Keratinocyte (primary cell): ENCODE measurements around the gene SETD1B. TPM values are rescaled to one million over a fixed set of nuclear protein-coding genes. Genes with fewer than 3 reads are reported as not detected.

Experiments
- DNase-seq: peaks from one replicate; pipeline ENCODE4 v3.0.0-alpha.2; 2011; ENCODE audit warnings: low read depth, missing footprints, low spot score
- FAIRE-seq: peaks from 2 replicates; lab custom pipeline; 2011; peaks lifted over from hg19 to GRCh38; lab: Jason Lieb, UNC
- H2AFZ ChIP-seq: 2 replicates; pipeline ENCODE4 v1.6.0; 2012; ENCODE audit warnings: low read length, control low read depth, inconsistent platforms; ENCODE audit not compliant: control insufficient read depth
- H3K27ac ChIP-seq: 2 replicates; pipeline ENCODE4 v1.5.1; 2011; ENCODE audit warnings: low read length; ENCODE audit not compliant: control insufficient read depth, insufficient read depth
- H3K27me3 ChIP-seq: 3 replicates; pipeline ENCODE4 v1.6.0; 2011; ENCODE audit warnings: low read length; ENCODE audit not compliant: control insufficient read depth, insufficient read depth; ENCODE audit errors: extremely low read depth
- H3K36me3 ChIP-seq, 2 experiments: 2 replicates in 1 of 2; 3 replicates in 1 of 2; pipeline ENCODE4 v1.5.1; 2011; ENCODE audit warnings: low read length in 2 of 2, mild to moderate bottlenecking in 1 of 2; ENCODE audit not compliant: control insufficient read depth in 2 of 2, insufficient read depth in 2 of 2; ENCODE audit errors: extremely low read depth in 1 of 2
- H3K4me1 ChIP-seq: 3 replicates; pipeline ENCODE4 v1.5.1; 2011; ENCODE audit warnings: low read length; ENCODE audit not compliant: control insufficient read depth, insufficient read depth; ENCODE audit errors: extremely low read depth
- H3K4me2 ChIP-seq: 3 replicates; pipeline ENCODE4 v1.6.0; 2011; ENCODE audit warnings: low read depth, low read length; ENCODE audit not compliant: control insufficient read depth, insufficient read depth; ENCODE audit errors: extremely low read depth
- H3K4me3 ChIP-seq, 3 experiments: fragments of 200-600 bp in 1 of 3; sonication (generic) in 1 of 3; 2 replicates in 2 of 3; 3 replicates in 1 of 3; pipeline ENCODE4 v1.5.1; 2011 to 2016; ENCODE audit warnings: low read length in 3 of 3, mild to moderate bottlenecking in 3 of 3, control low read depth in 2 of 3, inconsistent platforms in 1 of 3, low read depth in 1 of 3, mixed read lengths in 1 of 3, mixed run types in 1 of 3, moderate library complexity in 1 of 3; ENCODE audit not compliant: control insufficient read depth in 2 of 3, insufficient read depth in 2 of 3; ENCODE audit errors: extremely low read depth in 1 of 3
- H3K79me2 ChIP-seq: 2 replicates; pipeline ENCODE4 v1.6.0; 2012; ENCODE audit warnings: low read length; ENCODE audit not compliant: control insufficient read depth, insufficient read depth
- H3K9ac ChIP-seq: 3 replicates; pipeline ENCODE4 v1.6.0; 2011; ENCODE audit warnings: low read length; ENCODE audit not compliant: control insufficient read depth, insufficient read depth; ENCODE audit errors: extremely low read depth
- H3K9me1 ChIP-seq: 3 replicates; pipeline ENCODE4 v1.6.0; 2011; ENCODE audit warnings: low read length; ENCODE audit not compliant: control insufficient read depth, insufficient read depth; ENCODE audit errors: extremely low read depth
- H3K9me3 ChIP-seq: 2 replicates; pipeline ENCODE4 v1.5.1; 2012; ENCODE audit warnings: low read depth, low read length; ENCODE audit not compliant: control insufficient read depth
- H4K20me1 ChIP-seq: 3 replicates; pipeline ENCODE4 v1.6.0; 2011; ENCODE audit warnings: low read length; ENCODE audit not compliant: control insufficient read depth, insufficient read depth; ENCODE audit errors: extremely low read depth
- CTCF ChIP-seq, 3 experiments: IDR thresholded peaks in 1 of 3; conservative IDR thresholded peaks in 1 of 3; optimal IDR thresholded peaks in 1 of 3; 2 replicates in 2 of 3; 3 replicates in 1 of 3; pipeline versions ENCODE3 to v1.5.1; 2011; ENCODE audit warnings: low read length in 3 of 3, mild to moderate bottlenecking in 3 of 3, moderate library complexity in 2 of 3, control low read depth in 1 of 3, inconsistent platforms in 1 of 3; ENCODE audit not compliant: insufficient read depth in 2 of 3; ENCODE audit errors: extremely low read depth in 1 of 3
- EZH2 ChIP-seq: IDR thresholded peaks from one replicate; pipeline ENCODE4 v1.6.1; 2012; ENCODE audit warnings: inconsistent platforms, mild to moderate bottlenecking, low read length, moderate library complexity
- dilution Hi-C: fragments of 300-500 bp; cut with MboI; formaldehyde crosslinking; loops from one replicate; pipeline ENCODE4 v1.7.0; 2020; ENCODE audit warnings: low sequenced_read_pairs; ENCODE audit not compliant: extremely low pct_ligation_motif_present
- polyA plus RNA-seq, 5 experiments: library from polyadenylated mRNA; depleted of rRNA in 3 of 5; stranded (reverse) in 3 of 5; stranded (forward) in 1 of 5; unstranded in 1 of 5; fragments of >200 nt; gene quantifications; 1 replicate in 1 of 5; 2 replicates in 3 of 5; 3 replicates in 1 of 5; pipeline versions ENCODE4 v1.2.1 to v1.2.3, GENCODE V29; 2011 to 2012; ENCODE audit warnings: missing spikeins in 2 of 5, low read depth in 1 of 5, low replicate concordance in 1 of 5

Gene SETD1B
- polyA plus RNA-seq, 1 donor (not counting 4 experiments of a cell fraction or from before 2014, with no cell fraction given): 0.72 TPM

- Histone ChIP-seq H3K9me1 (no peaks in the 10 kb centered on the region), H3K27me3 (no peaks in the 10 kb centered on the region), H3K79me2 (no peaks in the 10 kb centered on the region), H3K4me1 (peaks cover 3% of the 10 kb centered on the region), H3K27ac (no peak overlapping the region), H3K4me2 (no peak overlapping the region), H3K36me3 (peaks cover 0 to 2% of the 10 kb centered on the region in 2 experiments), H3K9me3 (no peaks in the 10 kb centered on the region), H4K20me1 (no peaks in the 10 kb centered on the region), H2AFZ (no peak overlapping the region), H3K4me3 (no peak overlapping the region), H3K9ac (no peak overlapping the region)
- FAIRE-seq: peak; percentile 41
- TF ChIP-seq EZH2 (no peak), CTCF (optimal IDR thresholded peaks at IDR 0.05 in 1 of 3, IDR thresholded peaks at IDR 0.05 in 1 of 3, conservative IDR thresholded peaks at IDR 0.05 in 1 of 3; ENCODE audit: extremely low read depth in 1 of 3, insufficient read depth in 2 of 3, low read length in 3 of 3) (peak; percentile 85 to 96 (median 95))
- peak; percentile 52 for DNase-seq
- dilution Hi-C loops: no loop called here
These were observed 30.6 kb upstream of the SETD1B start for GRCh38 chr12:121773011-121773777.

DNA sequence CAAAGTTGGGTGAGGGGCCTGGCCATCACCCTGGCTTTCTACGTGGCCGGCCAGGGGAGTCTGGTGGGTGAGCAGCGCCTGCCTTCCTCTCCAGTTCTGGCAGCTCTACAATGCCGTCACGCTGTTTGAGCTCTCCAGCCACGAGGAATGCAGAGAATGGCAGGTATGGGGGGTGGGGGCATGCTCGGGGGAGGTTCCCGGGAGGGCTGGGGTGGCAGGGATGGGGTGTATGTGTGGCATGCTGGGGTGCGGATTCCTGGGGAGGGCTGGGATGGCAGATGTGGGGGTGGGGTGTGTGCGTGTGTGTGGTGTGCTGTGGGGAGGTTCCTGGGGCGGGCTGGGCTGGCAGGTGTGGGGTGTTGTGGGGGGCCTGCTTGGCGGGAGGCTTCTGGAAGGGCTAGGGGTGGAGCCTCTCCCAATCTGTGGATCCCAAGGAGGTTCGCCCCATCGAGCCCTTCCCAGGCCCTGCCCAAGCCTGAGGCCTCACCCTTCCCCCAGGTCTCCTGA lies 28.8 kb upstream of the SETD1B start:
- Histone ChIP-seq H3K4me2 (no peak overlapping the region), H3K4me1 (peaks cover 3% of the 10 kb centered on the region), H3K36me3 (peaks cover 0 to 3% of the 10 kb centered on the region in 2 experiments), H2AFZ (no peak overlapping the region), H3K27me3 (no peaks in the 10 kb centered on the region), H3K9me3 (no peaks in the 10 kb centered on the region), H3K79me2 (no peaks in the 10 kb centered on the region), H3K4me3 (no peak overlapping the region), H3K9me1 (no peaks in the 10 kb centered on the region), H3K27ac (no peak overlapping the region), H4K20me1 (no peaks in the 10 kb centered on the region), H3K9ac (no peak overlapping the region)
- TF ChIP-seq CTCF (optimal IDR thresholded peaks at IDR 0.05 in 1 of 3, IDR thresholded peaks at IDR 0.05 in 1 of 3, conservative IDR thresholded peaks at IDR 0.05 in 1 of 3; ENCODE audit: extremely low read depth in 1 of 3, insufficient read depth in 2 of 3, low read length in 3 of 3) (no peak), EZH2 (no peak)
- dilution Hi-C loops: no loop called here
- no peak for FAIRE-seq
- DNase-seq: no peak
